ENCODE measurements around the gene FANCL. TPM values are rescaled to one million over a fixed set of nuclear protein-coding genes. Genes with fewer than 3 reads are reported as not detected.
"Not testable (repeated sequence)": the region's sequence is repeated elsewhere in the genome, so short reads cannot be mapped to it uniquely, and the experiment has no call there.

FANCL gene
- total RNA-seq, 1 experiment from 2014 or later: 34.3 TPM

- H3K4me3 Mint-ChIP-seq (ENCODE audit: unreplicated experiment); H3K4me1 ChIP-seq; H3K27me3 ChIP-seq (replicated peaks; ENCODE audit: control insufficient read depth, insufficient read depth, low read length); BruUV-seq (replicated peaks); H3K4me3 ChIP-seq (ENCODE audit: low read depth, low read length); DNase-seq; H3K4me1 Mint-ChIP-seq (ENCODE audit: low read depth, unreplicated experiment); H3K27me3 Mint-ChIP-seq (ENCODE audit: insufficient read depth, unreplicated experiment); POLR2A ChIA-PET; H3K36me3 ChIP-seq (ENCODE audit: control insufficient read depth, insufficient read depth, low read length); H3K27ac Mint-ChIP-seq (ENCODE audit: unreplicated experiment); intact Hi-C loops (cut with micrococcal nuclease; ENCODE audit: unreplicated experiment); H3K9me3 ChIP-seq; CTCF ChIA-PET: not testable (repeated sequence)
- H3K9me3 Mint-ChIP-seq (ENCODE audit: unreplicated experiment): peaks cover 34% of the 10 kb centered on the region
- peaks cover 39% of the 10 kb centered on the region for H3K36me3 Mint-ChIP-seq (ENCODE audit: insufficient read depth, unreplicated experiment)
These were observed 71.3 kb downstream of the FANCL start for GRCh38 chr2:58169845-58170244.

- H3K27me3 Mint-ChIP-seq (ENCODE audit: insufficient read depth, unreplicated experiment); H3K27me3 ChIP-seq (replicated peaks; ENCODE audit: control insufficient read depth, insufficient read depth, low read length); DNase-seq; H3K4me1 Mint-ChIP-seq (ENCODE audit: low read depth, unreplicated experiment); H3K4me1 ChIP-seq; POLR2A ChIA-PET; H3K27ac Mint-ChIP-seq (ENCODE audit: unreplicated experiment); H3K4me3 Mint-ChIP-seq (ENCODE audit: unreplicated experiment); H3K36me3 ChIP-seq (ENCODE audit: control insufficient read depth, insufficient read depth, low read length); intact Hi-C loops (cut with micrococcal nuclease; ENCODE audit: unreplicated experiment); BruUV-seq (replicated peaks); CTCF ChIA-PET; H3K4me3 ChIP-seq (ENCODE audit: low read depth, low read length); H3K9me3 ChIP-seq: not testable (repeated sequence)
- Mint-ChIP-seq H3K9me3 (ENCODE audit: unreplicated experiment) (peaks cover 22% of the 10 kb centered on the region), H3K36me3 (ENCODE audit: insufficient read depth, unreplicated experiment) (peaks cover 30% of the 10 kb centered on the region)
These were observed 73.0 kb downstream of the FANCL start for GRCh38 chr2:58168130-58168529.

GRCh38 chr2:58163913-58164312 is 77.2 kb downstream of the FANCL start:
- Histone ChIP-seq H3K36me3 (ENCODE audit: control insufficient read depth, insufficient read depth, low read length) (no peaks in the 10 kb centered on the region), H3K27me3 (replicated peaks; ENCODE audit: control insufficient read depth, insufficient read depth, low read length) (no peaks in the 10 kb centered on the region), H3K4me1 (no peaks in the 10 kb centered on the region), H3K4me3 (ENCODE audit: low read depth, low read length) (no peak overlapping the region), H3K9me3 (no peaks in the 10 kb centered on the region)
- intact Hi-C loops (cut with micrococcal nuclease; ENCODE audit: unreplicated experiment): no loop called here
- DNase-seq: no peak
- BruUV-seq (replicated peaks): no TSS peak
- no peak for TF ChIP-seq CTCF (IDR thresholded peaks at IDR 0.05; ENCODE audit: insufficient read depth in 1 of 2, low read depth in 1 of 2, low read length in 1 of 2, severe bottlenecking in 1 of 2, unreplicated experiment in 1 of 2)
- Mint-ChIP-seq H3K36me3 (ENCODE audit: insufficient read depth, unreplicated experiment) (peaks cover 30% of the 10 kb centered on the region), H3K4me1 (ENCODE audit: low read depth, unreplicated experiment) (no peaks in the 10 kb centered on the region), H3K9me3 (ENCODE audit: unreplicated experiment) (no peaks in the 10 kb centered on the region), H3K27me3 (ENCODE audit: insufficient read depth, unreplicated experiment) (no peaks in the 10 kb centered on the region), H3K27ac (ENCODE audit: unreplicated experiment) (no peak overlapping the region), H3K4me3 (ENCODE audit: unreplicated experiment) (no peak overlapping the region)
- POLR2A ChIA-PET: no interaction called here
- CTCF ChIA-PET: no interaction called here

- no peaks in the 10 kb centered on the region for H3K9me3 ChIP-seq
- intact Hi-C loops (cut with micrococcal nuclease; ENCODE audit: unreplicated experiment): loop anchor here (5.0 to 10.0 kb wide), 2 partner anchors 254 to 991 kb away; no protein-coding TSS in a partner anchor
- H3K36me3 ChIP-seq (ENCODE audit: control insufficient read depth, insufficient read depth, low read length): peaks cover 2% of the 10 kb centered on the region; the same call in 1 of the 2 replicates
- H3K4me3 ChIP-seq (ENCODE audit: low read depth, low read length): no peak overlapping the region
- CTCF ChIA-PET: no interaction called here
- DNase-seq: no peak
- no peaks in the 10 kb centered on the region for H3K4me1 Mint-ChIP-seq (ENCODE audit: low read depth, unreplicated experiment)
- no peak for TF ChIP-seq CTCF (IDR thresholded peaks at IDR 0.05; ENCODE audit: insufficient read depth in 1 of 2, low read depth in 1 of 2, low read length in 1 of 2, severe bottlenecking in 1 of 2, unreplicated experiment in 1 of 2)
- H3K27ac Mint-ChIP-seq (ENCODE audit: unreplicated experiment): no peak overlapping the region
- H3K27me3 Mint-ChIP-seq (ENCODE audit: insufficient read depth, unreplicated experiment): no peaks in the 10 kb centered on the region
- no peak overlapping the region for H3K4me3 Mint-ChIP-seq (ENCODE audit: unreplicated experiment)
- no peaks in the 10 kb centered on the region for H3K9me3 Mint-ChIP-seq (ENCODE audit: unreplicated experiment)
- POLR2A ChIA-PET: no interaction called here
- peaks cover 43% of the 10 kb centered on the region for H3K36me3 Mint-ChIP-seq (ENCODE audit: insufficient read depth, unreplicated experiment)
- no TSS peak for BruUV-seq (replicated peaks)
- H3K4me1 ChIP-seq: no peaks in the 10 kb centered on the region
- no peaks in the 10 kb centered on the region for H3K27me3 ChIP-seq (replicated peaks; ENCODE audit: control insufficient read depth, insufficient read depth, low read length)
These were observed 82.6 kb downstream of the FANCL start for GRCh38 chr2:58158481-58158880.

All from Caco-2 (cell line).